ENCODE results near the gene LYST. TPM values are rescaled to one million over a fixed set of nuclear protein-coding genes. Genes with fewer than 3 reads are reported as not detected.

The LYST gene
- total RNA-seq, 2 experiments from 2014 or later, result 4.0 to 8.2 TPM

DNA sequence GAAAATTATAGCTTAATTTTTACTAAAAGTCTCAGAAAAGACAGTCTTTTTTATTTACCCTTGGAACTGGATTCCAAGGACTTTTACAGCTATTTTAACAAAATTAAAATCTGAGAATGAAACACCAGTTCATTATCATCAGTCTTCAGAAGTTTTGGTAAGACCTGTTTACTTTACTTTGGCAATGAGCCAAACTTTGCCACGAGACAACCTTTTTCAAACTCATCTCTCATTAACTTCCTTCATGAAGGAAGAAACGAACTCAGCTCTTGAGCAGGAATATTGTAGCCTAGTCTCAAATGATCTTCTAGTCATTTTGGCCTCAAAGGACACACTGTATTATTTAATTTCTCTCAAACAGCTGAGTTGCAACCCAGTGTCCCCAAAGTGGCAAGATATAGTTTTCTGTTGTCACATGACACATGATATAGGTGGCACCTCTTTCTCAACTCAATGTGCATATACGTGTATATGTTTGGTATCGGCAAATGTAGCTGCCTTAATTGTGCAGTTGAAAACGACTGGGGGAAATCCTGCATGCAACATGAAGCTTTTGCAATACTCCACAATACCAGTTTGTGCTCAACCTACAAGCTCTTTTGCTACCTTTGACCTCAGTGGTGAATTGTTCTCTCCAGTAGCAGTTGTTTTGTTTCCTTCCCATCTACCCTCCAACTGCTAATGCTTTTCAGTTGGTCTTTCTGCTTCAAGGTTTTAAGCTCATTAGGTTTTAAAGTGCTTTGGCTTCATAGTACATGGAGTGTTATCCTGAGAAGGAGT lies 208.8 kb downstream of the LYST start:
- intact Hi-C loops (cut with micrococcal nuclease; ENCODE audit: unreplicated experiment), result no loop called here
- no peak for DNase-seq (ENCODE audit: low spot score)
- Histone ChIP-seq H3K9me3 (ENCODE audit: low read length) (no peaks in the 10 kb centered on the region), H3K79me2 (ENCODE audit: insufficient read depth, low read depth, low read length) (no peaks in the 10 kb centered on the region), H3K9me2 (ENCODE audit: insufficient read depth, low read length) (no peaks in the 10 kb centered on the region), H3K4me3 (ENCODE audit: low read depth, low read length, poor library complexity, severe bottlenecking) (no peak overlapping the region), H3K36me3 (ENCODE audit: insufficient read depth, low read length) (no peaks in the 10 kb centered on the region), H4K20me1 (ENCODE audit: insufficient read depth, low read length) (no peaks in the 10 kb centered on the region), H3K4me1 (ENCODE audit: insufficient read depth, low read length, poor library complexity, severe bottlenecking) (no peaks in the 10 kb centered on the region), H3K4me2 (ENCODE audit: low read length) (no peak overlapping the region), H3K27ac (ENCODE audit: low read depth, low read length, poor library complexity, severe bottlenecking) (no peak overlapping the region), H2AFZ (ENCODE audit: low read length) (no peak overlapping the region)
- no TSS peak for BruUV-seq (replicated peaks)
- ChIA-PET CTCF (ENCODE audit: unreplicated experiment) (no interaction called here), POLR2A (interaction anchor here (0.6 to 1.3 kb wide), 5 partner anchors 24 to 239 kb away, joined by 3 to 5 read pairs (median 3); no protein-coding TSS in a partner anchor)
- TF ChIP-seq, protein P1, sequence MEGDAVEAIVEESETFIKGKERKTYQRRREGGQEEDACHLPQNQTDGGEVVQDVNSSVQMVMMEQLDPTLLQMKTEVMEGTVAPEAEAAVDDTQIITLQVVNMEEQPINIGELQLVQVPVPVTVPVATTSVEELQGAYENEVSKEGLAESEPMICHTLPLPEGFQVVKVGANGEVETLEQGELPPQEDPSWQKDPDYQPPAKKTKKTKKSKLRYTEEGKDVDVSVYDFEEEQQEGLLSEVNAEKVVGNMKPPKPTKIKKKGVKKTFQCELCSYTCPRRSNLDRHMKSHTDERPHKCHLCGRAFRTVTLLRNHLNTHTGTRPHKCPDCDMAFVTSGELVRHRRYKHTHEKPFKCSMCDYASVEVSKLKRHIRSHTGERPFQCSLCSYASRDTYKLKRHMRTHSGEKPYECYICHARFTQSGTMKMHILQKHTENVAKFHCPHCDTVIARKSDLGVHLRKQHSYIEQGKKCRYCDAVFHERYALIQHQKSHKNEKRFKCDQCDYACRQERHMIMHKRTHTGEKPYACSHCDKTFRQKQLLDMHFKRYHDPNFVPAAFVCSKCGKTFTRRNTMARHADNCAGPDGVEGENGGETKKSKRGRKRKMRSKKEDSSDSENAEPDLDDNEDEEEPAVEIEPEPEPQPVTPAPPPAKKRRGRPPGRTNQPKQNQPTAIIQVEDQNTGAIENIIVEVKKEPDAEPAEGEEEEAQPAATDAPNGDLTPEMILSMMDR (conservative IDR thresholded peaks at IDR 0.05; ENCODE audit: low read length), result no peak
- TF ChIP-seq EZH2phosphoT487 (IDR thresholded peaks at IDR 0.05; ENCODE audit: borderline replicate concordance, low read depth, low read length), result no peak

DNA sequence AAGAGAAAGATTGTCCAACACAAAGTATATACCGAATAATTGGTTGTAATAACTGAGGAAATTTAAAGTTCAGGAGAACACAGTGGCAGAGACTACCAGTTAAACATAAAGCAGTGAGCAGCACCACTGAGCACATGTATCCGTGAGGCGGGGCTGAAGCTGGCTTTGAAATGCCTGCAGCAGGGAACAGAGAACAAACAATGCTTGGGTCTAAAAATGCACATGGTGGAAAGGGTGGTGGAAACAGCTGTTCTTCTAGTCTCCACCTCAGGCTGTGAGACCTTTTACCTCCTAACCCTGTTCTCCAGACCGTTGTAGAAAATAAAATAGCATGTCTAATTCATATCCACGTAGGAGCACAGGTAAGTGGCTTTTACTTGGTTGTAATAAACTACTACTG lies 209.4 kb downstream of the LYST start:
- TF ChIP-seq, protein P1 (conservative IDR thresholded peaks at IDR 0.05; ENCODE audit: low read length), result no peak
- TF ChIP-seq EZH2phosphoT487 (IDR thresholded peaks at IDR 0.05; ENCODE audit: borderline replicate concordance, low read depth, low read length), result no peak
- no peaks in the 10 kb centered on the region for H3K4me1 ChIP-seq (ENCODE audit: insufficient read depth, low read length, poor library complexity, severe bottlenecking)
- H2AFZ ChIP-seq (ENCODE audit: low read length), result no peak overlapping the region
- no peak overlapping the region for H3K4me2 ChIP-seq (ENCODE audit: low read length)
- H3K36me3 ChIP-seq (ENCODE audit: insufficient read depth, low read length), result no peaks in the 10 kb centered on the region
- DNase-seq (ENCODE audit: low spot score), result no peak
- intact Hi-C loops (cut with micrococcal nuclease; ENCODE audit: unreplicated experiment), result no loop called here
- BruUV-seq (replicated peaks), result no TSS peak
- no peaks in the 10 kb centered on the region for H3K79me2 ChIP-seq (ENCODE audit: insufficient read depth, low read depth, low read length)
- no peak overlapping the region for H3K4me3 ChIP-seq (ENCODE audit: low read depth, low read length, poor library complexity, severe bottlenecking)
- CTCF ChIA-PET (ENCODE audit: unreplicated experiment), result no interaction called here
- POLR2A ChIA-PET, result interaction anchor here (0.6 to 1.3 kb wide), 4 partner anchors 23 to 240 kb away, joined by 3 to 5 read pairs (median 4); no protein-coding TSS in a partner anchor
- no peaks in the 10 kb centered on the region for H3K9me2 ChIP-seq (ENCODE audit: insufficient read depth, low read length)
- no peaks in the 10 kb centered on the region for H4K20me1 ChIP-seq (ENCODE audit: insufficient read depth, low read length)
- H3K9me3 ChIP-seq (ENCODE audit: low read length), result no peaks in the 10 kb centered on the region
- no peak overlapping the region for H3K27ac ChIP-seq (ENCODE audit: low read depth, low read length, poor library complexity, severe bottlenecking)

DNA sequence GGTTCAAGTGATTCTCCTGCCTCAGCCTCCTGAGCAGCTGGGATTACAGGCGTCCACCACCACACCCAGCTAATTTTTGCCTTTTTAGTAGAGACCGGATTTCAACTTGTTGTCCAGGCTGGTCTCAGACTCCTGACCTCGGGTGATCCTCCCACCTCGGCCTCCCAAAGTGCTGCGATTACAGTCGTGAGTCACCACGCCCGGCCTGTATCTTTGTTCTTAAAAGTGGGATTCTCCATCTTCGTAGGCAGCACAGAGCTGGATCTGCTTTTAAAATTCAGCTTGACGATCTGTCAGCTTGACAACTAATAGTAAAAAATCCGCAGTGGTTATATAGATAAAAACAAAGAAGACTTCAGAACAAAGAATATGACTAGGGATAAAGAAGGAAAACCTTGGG lies 214.3 kb downstream of the LYST start:
- BruUV-seq (replicated peaks), result no TSS peak
- H3K9me3 ChIP-seq (ENCODE audit: low read length), result no peaks in the 10 kb centered on the region
- no peak for DNase-seq (ENCODE audit: low spot score)
- no peaks in the 10 kb centered on the region for H3K79me2 ChIP-seq (ENCODE audit: insufficient read depth, low read depth, low read length)
- no peak overlapping the region for H3K4me3 ChIP-seq (ENCODE audit: low read depth, low read length, poor library complexity, severe bottlenecking)
- no peak overlapping the region for H2AFZ ChIP-seq (ENCODE audit: low read length)
- no peak overlapping the region for H3K27ac ChIP-seq (ENCODE audit: low read depth, low read length, poor library complexity, severe bottlenecking)
- no peaks in the 10 kb centered on the region for H3K4me1 ChIP-seq (ENCODE audit: insufficient read depth, low read length, poor library complexity, severe bottlenecking)
- H4K20me1 ChIP-seq (ENCODE audit: insufficient read depth, low read length), result no peaks in the 10 kb centered on the region
- no peaks in the 10 kb centered on the region for H3K9me2 ChIP-seq (ENCODE audit: insufficient read depth, low read length)
- no peak for TF ChIP-seq EZH2phosphoT487 (IDR thresholded peaks at IDR 0.05; ENCODE audit: borderline replicate concordance, low read depth, low read length)
- TF ChIP-seq, protein P1 (conservative IDR thresholded peaks at IDR 0.05; ENCODE audit: low read length), result no peak
- no peaks in the 10 kb centered on the region for H3K36me3 ChIP-seq (ENCODE audit: insufficient read depth, low read length)
- POLR2A ChIA-PET, result no interaction called here
- intact Hi-C loops (cut with micrococcal nuclease; ENCODE audit: unreplicated experiment), result no loop called here
- CTCF ChIA-PET (ENCODE audit: unreplicated experiment), result no interaction called here
- H3K4me2 ChIP-seq (ENCODE audit: low read length), result no peak overlapping the region

Data from OCI-LY7 (cell line).